ENCODE measurements around the gene ZSWIM5. TPM values are rescaled to one million over a fixed set of nuclear protein-coding genes. Genes with fewer than 3 reads are reported as not detected.

ZSWIM5 gene
- total and polyA plus RNA-seq, 9 of the 15 experiments (the other 6 are each of a cell fraction or from before 2014, with no cell fraction given), result under 0.01 to 0.07 (median 0.03) TPM; not detected in 3

DNA sequence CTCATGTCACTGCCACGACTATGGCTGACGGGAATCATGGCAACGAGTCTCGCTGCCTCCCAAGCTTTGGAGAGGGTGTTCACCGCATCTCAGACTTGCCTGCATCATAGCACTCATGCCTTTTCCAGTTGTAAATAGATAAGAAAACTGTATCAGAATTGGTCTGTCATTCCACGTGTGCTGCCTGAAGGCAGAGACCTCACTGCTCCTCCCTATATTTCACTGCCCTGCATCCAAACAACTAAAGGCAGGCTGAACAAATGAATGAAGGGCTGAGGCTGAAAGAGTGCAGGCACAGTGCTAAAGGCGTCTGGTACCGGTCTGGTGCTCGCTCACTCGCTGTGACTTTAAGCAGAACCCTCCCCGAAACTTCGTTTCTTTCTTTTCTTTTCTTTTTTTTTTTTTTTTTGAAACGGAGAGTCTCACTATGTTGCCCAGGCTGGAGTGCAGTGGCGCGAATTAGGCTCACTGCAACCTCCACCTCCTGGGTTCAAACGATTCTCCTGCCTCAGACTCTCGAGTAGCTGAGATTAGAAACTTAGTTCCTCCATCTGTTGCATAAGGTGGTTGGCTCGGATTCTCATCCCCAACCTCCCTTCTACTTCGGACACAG lies 220.6 kb downstream of the ZSWIM5 start (continued):
- 0 out of 2 replicates have a peak, but pooled peaks have one; percentile 13 for TF ChIP-seq ZNF384 (IDR thresholded peaks at IDR 0.05; ENCODE audit: low read depth, low read length)
- no peak for TF ChIP-seq ZNF780A (CRISPR knock-in tag; IDR thresholded peaks at IDR 0.05)
- TF ChIP-seq RFX5 (IDR thresholded peaks at IDR 0.05; ENCODE audit: low read depth, low read length), result no peak
- TF ChIP-seq, protein P1, sequence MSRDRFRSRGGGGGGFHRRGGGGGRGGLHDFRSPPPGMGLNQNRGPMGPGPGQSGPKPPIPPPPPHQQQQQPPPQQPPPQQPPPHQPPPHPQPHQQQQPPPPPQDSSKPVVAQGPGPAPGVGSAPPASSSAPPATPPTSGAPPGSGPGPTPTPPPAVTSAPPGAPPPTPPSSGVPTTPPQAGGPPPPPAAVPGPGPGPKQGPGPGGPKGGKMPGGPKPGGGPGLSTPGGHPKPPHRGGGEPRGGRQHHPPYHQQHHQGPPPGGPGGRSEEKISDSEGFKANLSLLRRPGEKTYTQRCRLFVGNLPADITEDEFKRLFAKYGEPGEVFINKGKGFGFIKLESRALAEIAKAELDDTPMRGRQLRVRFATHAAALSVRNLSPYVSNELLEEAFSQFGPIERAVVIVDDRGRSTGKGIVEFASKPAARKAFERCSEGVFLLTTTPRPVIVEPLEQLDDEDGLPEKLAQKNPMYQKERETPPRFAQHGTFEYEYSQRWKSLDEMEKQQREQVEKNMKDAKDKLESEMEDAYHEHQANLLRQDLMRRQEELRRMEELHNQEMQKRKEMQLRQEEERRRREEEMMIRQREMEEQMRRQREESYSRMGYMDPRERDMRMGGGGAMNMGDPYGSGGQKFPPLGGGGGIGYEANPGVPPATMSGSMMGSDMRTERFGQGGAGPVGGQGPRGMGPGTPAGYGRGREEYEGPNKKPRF (IDR thresholded peaks at IDR 0.05; ENCODE audit: low read depth, low read length), result no peak
- TF ChIP-seq HNRNPUL1 (IDR thresholded peaks at IDR 0.05; ENCODE audit: low read length), result no peak
- TF ChIP-seq RFX7 (CRISPR knock-in tag; IDR thresholded peaks at IDR 0.05), result no peak
- TF ChIP-seq EP300 (IDR thresholded peaks at IDR 0.05; ENCODE audit: low read length), result no peak
- peak; percentile 67; the same call in 1 of the 2 replicates for TF ChIP-seq MXI1 (IDR thresholded peaks at IDR 0.05; ENCODE audit: low read depth, low read length)
- TF ChIP-seq, protein P2, sequence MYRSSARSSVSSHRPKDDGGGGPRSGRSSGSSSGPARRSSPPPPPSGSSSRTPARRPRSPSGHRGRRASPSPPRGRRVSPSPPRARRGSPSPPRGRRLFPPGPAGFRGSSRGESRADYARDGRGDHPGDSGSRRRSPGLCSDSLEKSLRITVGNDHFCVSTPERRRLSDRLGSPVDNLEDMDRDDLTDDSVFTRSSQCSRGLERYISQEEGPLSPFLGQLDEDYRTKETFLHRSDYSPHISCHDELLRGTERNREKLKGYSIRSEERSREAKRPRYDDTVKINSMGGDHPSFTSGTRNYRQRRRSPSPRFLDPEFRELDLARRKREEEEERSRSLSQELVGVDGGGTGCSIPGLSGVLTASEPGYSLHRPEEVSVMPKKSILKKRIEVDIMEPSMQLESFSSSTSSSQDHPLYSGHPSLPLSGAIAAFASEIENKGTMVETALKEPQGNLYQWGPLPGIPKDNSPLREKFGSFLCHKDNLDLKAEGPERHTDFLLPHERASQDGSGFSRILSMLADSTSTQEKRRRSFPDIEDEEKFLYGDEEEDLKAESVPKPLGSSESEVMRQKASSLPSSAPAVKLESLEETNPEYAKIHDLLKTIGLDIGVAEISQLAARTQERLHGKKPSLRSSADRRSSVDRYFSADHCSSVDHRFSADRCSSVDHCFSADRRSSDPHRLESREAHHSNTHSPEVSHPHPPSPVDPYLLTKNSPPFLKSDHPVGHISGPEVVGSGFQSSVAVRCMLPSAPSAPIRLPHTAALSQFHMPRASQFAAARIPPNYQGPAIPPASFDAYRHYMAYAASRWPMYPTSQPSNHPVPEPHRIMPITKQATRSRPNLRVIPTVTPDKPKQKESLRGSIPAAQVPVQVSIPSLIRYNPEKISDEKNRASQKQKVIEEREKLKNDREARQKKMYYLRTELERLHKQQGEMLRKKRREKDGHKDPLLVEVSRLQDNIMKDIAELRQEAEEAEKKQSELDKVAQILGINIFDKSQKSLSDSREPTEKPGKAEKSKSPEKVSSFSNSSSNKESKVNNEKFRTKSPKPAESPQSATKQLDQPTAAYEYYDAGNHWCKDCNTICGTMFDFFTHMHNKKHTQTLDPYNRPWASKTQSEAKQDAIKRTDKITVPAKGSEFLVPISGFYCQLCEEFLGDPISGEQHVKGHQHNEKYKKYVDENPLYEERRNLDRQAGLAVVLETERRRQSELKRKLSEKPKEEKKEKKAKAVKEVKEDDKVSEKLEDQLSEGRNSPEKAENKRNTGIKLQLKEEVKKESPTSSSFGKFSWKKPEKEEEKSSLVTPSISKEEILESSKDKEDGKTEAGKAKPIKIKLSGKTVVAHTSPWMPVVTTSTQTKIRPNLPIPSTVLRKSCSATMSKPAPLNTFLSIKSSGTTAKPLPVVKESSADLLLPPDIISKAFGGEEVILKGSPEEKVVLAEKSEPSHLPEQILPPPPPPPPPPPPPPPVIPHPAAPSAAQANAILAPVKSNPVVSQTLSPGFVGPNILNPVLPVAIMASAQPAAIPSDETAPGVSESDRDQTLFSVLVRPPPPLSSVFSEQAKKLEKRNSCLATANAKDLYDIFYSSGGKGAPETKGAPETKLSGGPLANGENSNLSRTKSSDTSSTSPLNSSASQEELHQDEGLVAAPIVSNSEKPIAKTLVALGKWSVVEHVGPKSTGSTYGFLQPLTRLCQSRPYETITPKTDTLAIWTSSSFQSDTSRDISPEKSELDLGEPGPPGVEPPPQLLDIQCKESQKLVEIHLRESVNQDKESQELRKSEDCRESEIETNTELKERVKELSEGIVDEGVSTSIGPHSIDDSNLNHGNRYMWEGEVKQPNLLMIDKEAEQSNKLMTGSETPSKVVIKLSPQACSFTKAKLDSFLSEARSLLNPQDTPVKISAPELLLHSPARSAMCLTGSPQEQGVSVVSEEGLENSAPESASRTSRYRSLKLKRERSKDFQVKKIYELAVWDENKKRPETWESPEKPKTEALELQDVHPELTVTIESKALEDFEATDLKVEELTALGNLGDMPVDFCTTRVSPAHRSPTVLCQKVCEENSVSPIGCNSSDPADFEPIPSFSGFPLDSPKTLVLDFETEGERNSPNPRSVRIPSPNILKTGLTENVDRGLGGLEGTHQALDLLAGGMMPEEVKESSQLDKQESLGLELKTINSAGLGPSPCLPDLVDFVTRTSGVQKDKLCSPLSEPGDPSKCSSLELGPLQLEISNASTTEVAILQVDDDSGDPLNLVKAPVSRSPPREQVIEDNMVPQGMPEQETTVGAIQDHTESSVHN (IDR thresholded peaks at IDR 0.05; ENCODE audit: borderline replicate concordance in 1 of 2, low read depth in 1 of 2), result no peak
- 0 out of 4 replicates have a peak, but pooled peaks of 1 of the 2 experiments have one; percentile 8 for TF ChIP-seq FOXA3 (CRISPR knock-in tag; conservative IDR thresholded peaks at IDR 0.05 in 1 of 2, IDR thresholded peaks at IDR 0.05 in 1 of 2)
- peak in 1 of 3 experiments; percentile 48 for TF ChIP-seq YY1 (IDR thresholded peaks at IDR 0.05; ENCODE audit: borderline replicate concordance in 1 of 3, control insufficient read depth in 1 of 3, extremely low read depth in 1 of 3, insufficient read depth in 3 of 3, insufficient read length in 1 of 3, insufficient replicate concordance in 2 of 3, low read depth in 1 of 3, low read length in 2 of 3)
- TF ChIP-seq, protein P3, sequence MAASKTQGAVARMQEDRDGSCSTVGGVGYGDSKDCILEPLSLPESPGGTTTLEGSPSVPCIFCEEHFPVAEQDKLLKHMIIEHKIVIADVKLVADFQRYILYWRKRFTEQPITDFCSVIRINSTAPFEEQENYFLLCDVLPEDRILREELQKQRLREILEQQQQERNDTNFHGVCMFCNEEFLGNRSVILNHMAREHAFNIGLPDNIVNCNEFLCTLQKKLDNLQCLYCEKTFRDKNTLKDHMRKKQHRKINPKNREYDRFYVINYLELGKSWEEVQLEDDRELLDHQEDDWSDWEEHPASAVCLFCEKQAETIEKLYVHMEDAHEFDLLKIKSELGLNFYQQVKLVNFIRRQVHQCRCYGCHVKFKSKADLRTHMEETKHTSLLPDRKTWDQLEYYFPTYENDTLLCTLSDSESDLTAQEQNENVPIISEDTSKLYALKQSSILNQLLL (CRISPR knock-in tag; IDR thresholded peaks at IDR 0.05; ENCODE audit: borderline replicate concordance), result no peak
- peak; percentile 91 for TF ChIP-seq ZNF121 (CRISPR knock-in tag; conservative IDR thresholded peaks at IDR 0.05)
- no peak for TF ChIP-seq NCOA4 (IDR thresholded peaks at IDR 0.05; ENCODE audit: partially characterized antibody)
